Colonic mucosa (tissue), 4 donors: ENCODE measurements around the gene MAVS. TPM values are rescaled to one million over a fixed set of nuclear protein-coding genes. Genes with fewer than 3 reads are reported as not detected.
A peak's percentile ranks its signal among the peaks of the same experiment; 100 is the strongest.

ENCODE experiments used
- DNase-seq: peaks from one replicate; pipeline ENCODE4 v3.0.0-alpha.2; 2020
- H3K27ac ChIP-seq: fragments of 200-600 bp; one replicate; pipeline ENCODE4 v1.8.0; 2021
- H3K27me3 ChIP-seq: fragments of 200-600 bp; one replicate; pipeline ENCODE4 v1.8.0; 2021
- H3K36me3 ChIP-seq: fragments of 200-600 bp; one replicate; pipeline ENCODE4 v1.8.0; 2021
- H3K4me1 ChIP-seq: fragments of 200-600 bp; one replicate; pipeline ENCODE4 v1.8.0; 2021; ENCODE audit warnings: mild to moderate bottlenecking
- H3K4me3 ChIP-seq: fragments of 200-600 bp; one replicate; pipeline ENCODE4 v1.8.0; 2021
- H3K9ac ChIP-seq, 2 donors: one replicate each; pipeline ENCODE4 v1.7.0; 2013; ENCODE audit warnings: control low read depth in 2 of 2, low read depth in 2 of 2, low read length in 2 of 2
- H3K9me3 ChIP-seq: fragments of 200-600 bp; one replicate; pipeline ENCODE4 v1.8.0; 2021
- intact Hi-C: fragments of 100-400 bp; cut with DNase I; formaldehyde crosslinking; loops from one replicate; pipeline ENCODE4 v1.14.1; 2022
- total RNA-seq, 2 donors: library from RNA; stranded (reverse); fragmentation: NEBNext Ultra II Directional in 1 of 2; extraction: Animal tissue kit (Norgen Biotek cat#: 25700) in 1 of 2; gene quantifications; one replicate each; pipeline ENCODE4 v1.2.1, GENCODE V29; 2021
- TF ChIP-seq, protein P1 (sequence below): fragments of 200-600 bp; IDR thresholded peaks from one replicate; pipeline ENCODE4 v1.8.0; 2022; ENCODE audit warnings: antibody characterized with exemption, mild to moderate bottlenecking
- donor health status: healthy.
- donor health status: DM: no; HTN: no; CAD: no.
- donor health status: DM: no; HTN: no; CAD: no.

MAVS gene
- total RNA-seq, 2 donors from 2014 or later = 46.2 to 70.7 TPM

- TF ChIP-seq, protein P1, sequence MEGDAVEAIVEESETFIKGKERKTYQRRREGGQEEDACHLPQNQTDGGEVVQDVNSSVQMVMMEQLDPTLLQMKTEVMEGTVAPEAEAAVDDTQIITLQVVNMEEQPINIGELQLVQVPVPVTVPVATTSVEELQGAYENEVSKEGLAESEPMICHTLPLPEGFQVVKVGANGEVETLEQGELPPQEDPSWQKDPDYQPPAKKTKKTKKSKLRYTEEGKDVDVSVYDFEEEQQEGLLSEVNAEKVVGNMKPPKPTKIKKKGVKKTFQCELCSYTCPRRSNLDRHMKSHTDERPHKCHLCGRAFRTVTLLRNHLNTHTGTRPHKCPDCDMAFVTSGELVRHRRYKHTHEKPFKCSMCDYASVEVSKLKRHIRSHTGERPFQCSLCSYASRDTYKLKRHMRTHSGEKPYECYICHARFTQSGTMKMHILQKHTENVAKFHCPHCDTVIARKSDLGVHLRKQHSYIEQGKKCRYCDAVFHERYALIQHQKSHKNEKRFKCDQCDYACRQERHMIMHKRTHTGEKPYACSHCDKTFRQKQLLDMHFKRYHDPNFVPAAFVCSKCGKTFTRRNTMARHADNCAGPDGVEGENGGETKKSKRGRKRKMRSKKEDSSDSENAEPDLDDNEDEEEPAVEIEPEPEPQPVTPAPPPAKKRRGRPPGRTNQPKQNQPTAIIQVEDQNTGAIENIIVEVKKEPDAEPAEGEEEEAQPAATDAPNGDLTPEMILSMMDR = no peak
- intact Hi-C loops = no loop called here
These were observed 63.3 kb downstream of the MAVS start for GRCh38 chr20:3909952-3910366.

DNA sequence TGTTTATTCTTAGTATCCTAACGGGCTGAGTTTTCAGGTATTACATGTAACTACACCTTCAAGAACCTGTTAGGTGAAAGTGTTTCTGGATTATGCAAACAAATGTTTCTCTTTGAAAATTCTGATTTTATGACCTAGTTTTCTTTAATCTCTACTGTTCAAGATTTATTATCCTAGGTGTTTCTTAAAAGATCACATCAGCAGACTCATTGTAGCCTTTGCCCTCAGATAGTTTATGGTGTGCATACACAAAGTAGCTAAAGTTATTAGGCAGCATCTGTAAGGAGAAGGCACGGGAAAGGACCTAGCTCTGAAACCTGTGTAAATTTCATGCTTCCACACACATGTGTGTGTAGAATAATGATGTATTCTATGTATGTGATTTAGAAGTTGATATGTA is 64.2 kb downstream of the MAVS start:
- Histone ChIP-seq H3K27me3 (no peaks in the 10 kb centered on the region), H3K36me3 (no peaks in the 10 kb centered on the region), H3K9me3 (no peaks in the 10 kb centered on the region), H3K4me1 (peaks cover 18% of the 10 kb centered on the region), H3K9ac (no peak overlapping the region), H3K27ac (no peak overlapping the region), H3K4me3 (no peak overlapping the region)
- TF ChIP-seq, protein P1 = no peak
- no peak for DNase-seq
- intact Hi-C loops = no loop called here

More at GRCh38 chr20:3909952-3910366, 63.3 kb downstream of the MAVS start:
- Histone ChIP-seq H3K27ac (no peak overlapping the region), H3K36me3 (no peaks in the 10 kb centered on the region), H3K27me3 (no peaks in the 10 kb centered on the region), H3K4me1 (peaks cover 18% of the 10 kb centered on the region), H3K9ac (no peak overlapping the region), H3K4me3 (no peak overlapping the region), H3K9me3 (no peaks in the 10 kb centered on the region)
- no peak for DNase-seq

GRCh38 chr20:3911956-3912355 is 65.3 kb downstream of the MAVS start:
- Histone ChIP-seq H3K27ac (no peak overlapping the region), H3K4me1 (peaks cover 13% of the 10 kb centered on the region), H3K9ac (no peak overlapping the region), H3K27me3 (no peaks in the 10 kb centered on the region), H3K9me3 (no peaks in the 10 kb centered on the region), H3K36me3 (no peaks in the 10 kb centered on the region), H3K4me3 (no peak overlapping the region)
- intact Hi-C loops = no loop called here
- TF ChIP-seq, protein P1 = no peak
- peak; percentile 61 for DNase-seq

GRCh38 chr20:3914446-3914845 is 67.8 kb downstream of the MAVS start:
- no peaks in the 10 kb centered on the region for H3K36me3 ChIP-seq
- intact Hi-C loops = no loop called here

GRCh38 chr20:3915691-3916090 is 69.1 kb downstream of the MAVS start:
- intact Hi-C loops = no loop called here
- Histone ChIP-seq H3K36me3 (peaks cover 6% of the 10 kb centered on the region), H3K27me3 (no peaks in the 10 kb centered on the region), H3K4me3 (no peak overlapping the region), H3K9ac (no peak overlapping the region), H3K9me3 (no peaks in the 10 kb centered on the region), H3K4me1 (peaks cover 10% of the 10 kb centered on the region), H3K27ac (no peak overlapping the region)
- TF ChIP-seq, protein P1 = no peak
- no peak for DNase-seq

More at GRCh38 chr20:3914446-3914845, 67.8 kb downstream of the MAVS start:
- no peaks in the 10 kb centered on the region for H3K27me3 ChIP-seq
- peaks cover 13% of the 10 kb centered on the region for H3K4me1 ChIP-seq
- no peak overlapping the region for H3K4me3 ChIP-seq
- H3K27ac ChIP-seq = peak overlapping the region; percentile 34
- DNase-seq = no peak
- TF ChIP-seq, protein P1 = no peak
- no peak overlapping the region for H3K9ac ChIP-seq
- no peaks in the 10 kb centered on the region for H3K9me3 ChIP-seq
